ENCODE measurements around the gene PDE7B. TPM values are rescaled to one million over a fixed set of nuclear protein-coding genes. Genes with fewer than 3 reads are reported as not detected.

PDE7B gene
- total and polyA plus RNA-seq, 9 of the 15 experiments (the other 6 are each of a cell fraction or from before 2014, with no cell fraction given): 0.01 TPM; not detected in 8

DNA sequence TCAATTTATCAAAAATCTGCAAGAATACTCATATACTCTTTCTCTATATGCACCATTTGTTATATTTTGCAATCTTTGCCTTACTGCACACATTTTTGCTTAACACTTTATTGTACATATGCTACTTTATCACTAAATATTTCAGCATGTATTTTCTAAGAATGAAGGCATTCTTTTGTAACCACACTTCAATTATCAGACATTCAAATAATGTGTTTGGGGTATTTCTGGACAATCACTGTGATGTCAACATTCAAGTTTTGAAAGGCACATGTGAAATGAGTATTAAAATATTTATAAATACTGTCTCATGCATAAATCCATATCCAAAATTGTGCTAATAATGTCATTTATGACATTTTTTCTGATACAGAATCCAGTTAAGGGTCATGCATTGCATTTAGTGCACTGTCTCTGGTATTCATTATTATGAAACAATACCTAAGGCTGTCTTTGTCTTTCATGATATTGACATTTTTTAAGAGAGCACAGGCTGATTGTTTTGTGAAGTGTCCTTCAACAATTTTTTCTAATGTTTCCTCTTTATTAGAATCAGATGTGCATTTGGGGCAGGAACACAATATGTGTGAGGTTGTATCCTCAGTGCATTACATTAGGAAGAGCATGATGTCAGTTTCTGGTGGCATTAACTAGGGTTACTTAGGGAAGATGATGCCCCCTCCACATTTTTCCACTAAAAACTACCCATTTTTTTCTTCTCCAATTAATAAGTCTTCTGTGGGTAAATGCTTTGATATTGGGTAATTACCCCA is 292.9 kb downstream of the PDE7B start:
- H3K27ac ChIP-seq (ENCODE audit: extremely low read depth, low read depth, low read length): no peak overlapping the region
- ChIA-PET CTCF (ENCODE audit: low intra/inter-chr PET ratio) (no interaction called here), POLR2A (interaction anchor here (1.6 kb wide), 1 partner anchor 10 kb away, joined by 3 read pairs; no protein-coding TSS in a partner anchor)
- BruUV-seq (replicated peaks): no TSS peak
- H3K4me2 ChIP-seq (ENCODE audit: insufficient read depth, low read length): no peak overlapping the region
- H3K9me3 ChIP-seq (replicated peaks; ENCODE audit: control insufficient read depth, insufficient read depth, low read depth, low read length): no peaks in the 10 kb centered on the region
- no peak overlapping the region for H3K9ac ChIP-seq (ENCODE audit: insufficient read depth in 1 of 2, low read depth in 2 of 2, low read length in 2 of 2)
- H3K36me3 ChIP-seq (ENCODE audit: control insufficient read depth, insufficient read depth, low read length): no peaks in the 10 kb centered on the region
- no peak overlapping the region for H2AFZ ChIP-seq (ENCODE audit: low read depth, low read length)
- no peaks in the 10 kb centered on the region for H4K20me1 ChIP-seq (replicated peaks; ENCODE audit: control insufficient read depth, insufficient read depth, low read length)
- no peak for FAIRE-seq
- no peaks in the 10 kb centered on the region for H3K79me2 ChIP-seq (ENCODE audit: control insufficient read depth, insufficient read depth, low read length)
- H3K4me1 ChIP-seq (replicated peaks in 1 of 2; ENCODE audit: control insufficient read depth in 2 of 2, insufficient read depth in 2 of 2, low read length in 2 of 2): no peaks in the 10 kb centered on the region
- ATAC-seq: no peak
- in situ Hi-C loops (cut with MboI): no loop called here
- TF ChIP-seq CTBP1 (IDR thresholded peaks at IDR 0.05; ENCODE audit: borderline replicate concordance): no peak
- H3K9me1 ChIP-seq (ENCODE audit: control insufficient read depth, insufficient read depth, low read length): no peaks in the 10 kb centered on the region
- intact Hi-C loops (cut with micrococcal nuclease): no loop called here
- H3K27me3 ChIP-seq (ENCODE audit: control insufficient read depth in 2 of 2, insufficient read depth in 2 of 2, low read length in 2 of 2): no peaks in the 10 kb centered on the region
- no peak overlapping the region for H3K4me3 ChIP-seq
- DNase-seq (ENCODE audit: extremely low read depth in 1 of 4, low spot score in 3 of 4): no peak

- 0% methylated on average over 2 of the region's 2 CpGs for WGBS (ENCODE audit: insufficient coverage, low coverage, missing lambda C conversion rate)
- H2AFZ ChIP-seq (ENCODE audit: low read depth, low read length): no peak overlapping the region
- no peaks in the 10 kb centered on the region for H4K20me1 ChIP-seq (replicated peaks; ENCODE audit: control insufficient read depth, insufficient read depth, low read length)
- DNase-seq (ENCODE audit: extremely low read depth in 1 of 4, low spot score in 3 of 4): no peak
- intact Hi-C loops (cut with micrococcal nuclease): no loop called here
- H3K27ac ChIP-seq (ENCODE audit: extremely low read depth, low read depth, low read length): no peak overlapping the region
- CTCF ChIA-PET (ENCODE audit: low intra/inter-chr PET ratio): no interaction called here
- H3K9me3 ChIP-seq (replicated peaks; ENCODE audit: control insufficient read depth, insufficient read depth, low read depth, low read length): no peaks in the 10 kb centered on the region
- H3K4me2 ChIP-seq (ENCODE audit: insufficient read depth, low read length): no peak overlapping the region
- TF ChIP-seq PHTF2 (CRISPR knock-in tag; IDR thresholded peaks at IDR 0.05): no peak
- TF ChIP-seq ZNF3 (CRISPR knock-in tag; IDR thresholded peaks at IDR 0.05): no peak
- TF ChIP-seq HDGF (IDR thresholded peaks at IDR 0.05): no peak
- TF ChIP-seq TFE3 (CRISPR knock-in tag; IDR thresholded peaks at IDR 0.05): no peak
- no peak overlapping the region for H3K4me3 ChIP-seq
- H3K4me1 ChIP-seq (replicated peaks in 1 of 2; ENCODE audit: control insufficient read depth in 2 of 2, insufficient read depth in 2 of 2, low read length in 2 of 2): no peaks in the 10 kb centered on the region
- no peaks in the 10 kb centered on the region for H3K79me2 ChIP-seq (ENCODE audit: control insufficient read depth, insufficient read depth, low read length)
- H3K36me3 ChIP-seq (ENCODE audit: control insufficient read depth, insufficient read depth, low read length): no peaks in the 10 kb centered on the region
- POLR2A ChIA-PET: interaction anchor here (1.6 kb wide), 1 partner anchor 11 kb away, joined by 3 read pairs; no protein-coding TSS in a partner anchor
- H3K27me3 ChIP-seq (ENCODE audit: control insufficient read depth in 2 of 2, insufficient read depth in 2 of 2, low read length in 2 of 2): no peaks in the 10 kb centered on the region
- in situ Hi-C loops (cut with MboI): no loop called here
- no peak overlapping the region for H3K9ac ChIP-seq (ENCODE audit: insufficient read depth in 1 of 2, low read depth in 2 of 2, low read length in 2 of 2)
- H3K9me1 ChIP-seq (ENCODE audit: control insufficient read depth, insufficient read depth, low read length): no peaks in the 10 kb centered on the region
- no peak for ATAC-seq
- BruUV-seq (replicated peaks): no TSS peak
- FAIRE-seq: no peak
Measured at GRCh38 chr6:136146130-136146529, 294.6 kb downstream of the PDE7B start.
